NCI-H69 (cell line): ENCODE data around the gene TFDP2.
"Not testable (repeated sequence)": the region's sequence is repeated elsewhere in the genome, so short reads cannot be mapped to it uniquely, and the experiment has no call there.

Experiments used
- DNase-seq: peaks from one replicate; lab custom pipeline; 2025; lab: John Stamatoyannopoulos, UW

The TFDP2 gene

DNA sequence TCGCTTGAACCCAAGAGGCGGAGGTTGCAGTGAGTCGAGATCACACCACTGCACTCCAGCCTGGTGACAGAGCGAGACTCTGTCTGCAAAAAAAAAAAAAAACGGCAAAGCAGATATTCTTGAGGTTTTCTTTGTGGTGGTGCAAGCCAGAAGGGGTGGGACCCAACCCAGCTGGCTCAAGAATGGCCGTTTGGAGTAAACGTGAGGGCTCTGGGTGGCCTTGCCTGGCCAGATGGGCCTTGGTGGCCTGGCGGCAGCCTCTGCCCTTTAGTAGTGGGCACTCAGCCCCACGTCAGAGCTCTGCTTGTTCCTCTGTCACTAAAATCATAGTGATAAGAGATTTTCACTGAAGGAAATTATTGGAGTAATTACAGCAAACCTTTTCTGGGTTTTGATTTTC lies 222.4 kb downstream of the TFDP2 start:
- no peak for DNase-seq

DNA sequence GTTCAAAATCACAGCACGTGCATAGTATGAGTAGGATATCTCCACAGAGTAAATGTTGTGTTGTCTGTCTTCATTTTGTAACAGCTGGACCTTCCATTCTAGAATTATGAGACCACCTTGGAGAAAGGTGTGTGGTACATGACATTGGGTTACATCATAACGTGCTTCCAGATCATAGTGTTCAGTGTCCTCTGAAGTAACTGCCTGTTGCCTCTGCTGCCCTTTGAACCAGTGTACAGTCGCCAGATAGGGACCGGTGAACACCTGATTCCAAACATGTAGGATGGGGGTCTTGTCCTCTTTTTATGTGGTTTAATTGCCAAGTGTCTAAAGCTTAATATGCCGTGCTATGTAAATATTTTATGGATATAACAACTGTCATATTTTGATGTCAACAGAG lies 223.7 kb downstream of the TFDP2 start:
- not testable (repeated sequence) for DNase-seq

DNA sequence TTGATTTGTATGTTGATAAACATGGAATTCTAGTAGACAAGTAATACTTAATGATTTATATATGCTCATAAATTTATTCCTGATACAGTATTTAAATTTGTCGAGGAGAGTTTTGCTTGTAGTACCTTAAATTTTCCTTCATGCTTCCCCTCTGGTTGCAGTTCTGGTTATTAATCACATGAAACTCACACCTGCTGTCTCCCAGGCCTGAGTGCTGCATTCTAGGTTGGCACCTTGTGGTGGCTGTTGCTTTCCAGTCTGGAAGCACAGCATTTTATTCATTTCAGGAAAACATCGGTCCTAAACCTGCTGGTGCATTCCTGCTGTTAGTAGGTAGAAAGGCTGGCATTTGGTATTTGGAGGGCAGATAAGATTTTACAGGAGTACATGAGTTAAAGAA lies 228.0 kb downstream of the TFDP2 start:
- DNase-seq, result no peak

DNA sequence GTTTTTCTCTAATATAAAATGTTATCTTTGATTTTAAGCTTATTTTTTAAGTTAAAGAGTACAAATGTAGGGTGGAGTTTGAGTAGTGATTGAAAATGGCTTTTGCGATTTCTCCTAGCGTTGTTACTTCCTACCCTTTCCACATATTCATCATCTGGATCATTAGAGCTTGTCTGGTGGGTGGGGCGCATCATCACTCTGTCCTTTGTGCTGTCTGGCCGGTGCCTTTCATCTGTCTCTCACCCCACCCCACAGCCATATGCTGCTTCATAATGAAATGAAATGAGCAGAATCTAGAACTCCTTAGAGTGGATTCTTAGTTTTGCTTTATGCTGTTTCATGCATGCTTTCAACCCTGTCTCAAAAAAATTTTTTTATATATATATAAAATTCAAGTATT lies 228.6 kb downstream of the TFDP2 start:
- peak; percentile 35 for DNase-seq

DNA sequence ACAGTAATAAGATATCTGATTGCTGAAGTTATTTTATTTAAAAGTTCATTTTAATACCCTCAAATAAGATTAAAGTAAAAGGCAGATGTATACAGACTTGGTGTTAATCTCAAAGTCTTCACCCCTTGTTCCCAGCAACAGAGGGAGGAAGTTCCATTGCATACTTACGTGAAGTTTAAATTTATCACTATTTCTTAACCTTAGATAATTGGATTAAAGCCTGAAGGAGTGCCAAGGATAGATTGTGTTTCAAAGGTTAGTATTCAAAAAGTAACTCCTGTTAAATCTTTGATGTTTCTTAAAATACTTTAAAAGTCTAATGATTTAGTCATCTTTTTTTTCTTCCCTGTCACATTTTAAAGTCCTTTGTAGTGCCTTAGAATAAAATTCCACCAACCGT lies 233.6 kb downstream of the TFDP2 start:
- no peak for DNase-seq

GRCh38 chr3:141915016-141915415 lies 234.3 kb downstream of the TFDP2 start:
- no peak for DNase-seq

DNA sequence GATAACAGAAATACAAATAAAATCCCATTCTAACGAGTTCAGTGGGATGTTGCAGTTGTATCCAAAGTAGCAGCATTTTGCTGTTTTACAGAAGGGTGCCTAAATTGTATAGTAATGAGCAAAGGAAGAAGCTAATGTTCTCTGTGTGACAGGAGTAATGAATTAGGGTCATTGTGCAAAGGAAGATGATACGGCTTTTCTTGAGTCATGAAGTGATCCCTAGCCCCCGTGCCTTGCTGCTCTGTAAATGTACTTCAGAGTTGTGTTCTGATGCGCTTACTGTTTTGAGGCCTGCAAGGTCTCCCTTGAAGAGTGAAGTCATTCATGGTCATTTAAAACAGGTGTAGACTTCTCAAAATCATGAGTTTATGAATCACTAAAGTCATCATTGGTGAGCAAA lies 235.0 kb downstream of the TFDP2 start:
- DNase-seq, result no peak

- DNase-seq, result peak; percentile 63
These were observed 236.1 kb downstream of the TFDP2 start for GRCh38 chr3:141913150-141913811.

DNA sequence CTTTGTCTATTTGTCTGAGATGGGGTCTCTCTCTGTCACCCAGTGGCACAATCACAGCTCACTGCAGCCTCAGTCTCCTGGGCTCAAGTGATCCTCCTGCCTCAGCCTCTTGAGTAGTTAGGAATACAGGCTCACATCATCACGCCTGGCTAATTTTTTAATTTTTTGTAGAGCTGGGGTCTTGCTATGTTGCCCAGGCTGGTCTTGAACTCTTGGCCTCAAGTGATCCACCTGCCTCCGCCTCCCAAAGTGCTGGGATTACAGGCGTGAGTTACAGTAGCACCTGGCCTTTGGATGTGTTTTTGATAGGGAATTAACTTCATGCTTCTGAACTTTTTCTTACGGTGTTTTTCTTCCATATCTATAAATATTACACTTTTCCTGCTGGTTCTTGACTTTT lies 239.4 kb downstream of the TFDP2 start:
- DNase-seq, result not testable (repeated sequence)

DNA sequence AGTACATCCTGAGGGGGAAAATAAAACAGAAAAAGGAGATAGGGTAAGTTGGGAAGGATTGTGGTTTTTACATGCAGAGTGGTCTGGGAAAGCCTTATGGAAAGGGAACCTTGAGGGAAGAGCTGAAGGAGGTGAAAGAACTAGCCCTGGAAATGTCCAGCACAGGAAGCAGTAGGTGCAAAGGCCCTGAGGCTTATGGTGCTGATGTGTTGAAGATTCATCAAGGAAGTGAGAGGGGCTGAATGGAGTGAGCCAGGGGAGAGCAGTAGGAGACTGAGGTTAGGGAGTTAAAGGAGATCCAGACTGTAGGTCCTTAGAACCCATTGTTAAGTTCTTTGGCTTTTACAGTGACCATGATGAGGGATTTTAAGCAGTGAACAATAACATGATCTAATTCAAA lies 239.9 kb downstream of the TFDP2 start:
- DNase-seq, result no peak

DNA sequence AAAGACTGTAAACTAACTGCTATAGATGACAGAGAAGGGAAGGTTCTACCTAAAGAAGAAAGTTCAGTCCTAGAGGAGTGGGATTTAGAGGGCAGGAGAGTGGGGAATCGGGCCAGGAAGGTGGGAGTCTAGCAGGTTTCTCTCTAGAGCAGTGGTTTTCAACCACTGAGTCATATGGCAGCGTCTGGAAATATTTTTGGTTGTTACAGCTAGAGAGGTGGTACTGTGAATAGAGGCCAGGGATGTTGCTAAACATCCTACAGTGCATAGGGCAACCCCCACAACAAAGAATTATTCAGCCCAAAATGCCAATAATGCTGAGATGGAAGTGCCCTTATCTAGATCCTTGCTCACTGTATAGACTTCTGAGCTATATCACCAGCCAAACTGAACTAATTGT lies 244.2 kb downstream of the TFDP2 start:
- DNase-seq, result no peak

- DNase-seq, result no peak
These were observed 245.1 kb downstream of the TFDP2 start for GRCh38 chr3:141904203-141904602.

GRCh38 chr3:141901914-141902313 lies 247.4 kb downstream of the TFDP2 start:
- DNase-seq, result no peak

GRCh38 chr3:141900343-141900742 lies 249.0 kb downstream of the TFDP2 start:
- DNase-seq, result no peak

DNA sequence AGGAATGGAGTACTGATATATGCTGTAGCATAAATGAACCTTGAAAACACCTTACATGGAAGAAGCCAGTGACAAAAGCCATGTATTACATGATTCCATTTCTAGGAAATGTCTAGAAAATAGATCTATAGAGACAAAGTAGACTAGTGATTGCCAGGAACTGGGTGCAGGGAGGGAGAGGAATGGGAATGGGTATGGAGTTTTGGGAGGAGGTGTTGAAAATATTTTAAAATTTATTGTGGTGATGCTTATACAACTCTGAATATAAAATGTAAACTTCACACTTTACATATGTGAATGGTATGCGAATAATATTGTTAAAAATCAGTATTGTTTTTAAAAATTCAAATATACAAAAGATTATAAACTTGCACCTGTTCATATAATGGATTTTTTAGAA lies 250.4 kb downstream of the TFDP2 start:
- no peak for DNase-seq

- DNase-seq, result no peak
These were observed 253.6 kb downstream of the TFDP2 start for GRCh38 chr3:141895731-141896130.

- DNase-seq, result no peak
These were observed 254.7 kb downstream of the TFDP2 start for GRCh38 chr3:141894524-141895176.
